Measurements from ENCODE around the gene PGAM1. TPM values are rescaled to one million over a fixed set of nuclear protein-coding genes. Genes with fewer than 3 reads are reported as not detected.
A peak's percentile ranks its signal among the peaks of the same experiment; 100 is the strongest.

Gene PGAM1
- total RNA-seq, 4 donors from 2014 or later = 310 to 700 (median 514) TPM

GRCh38 chr10:97462309-97462708, 36.3 kb downstream of the PGAM1 start:
- intact Hi-C loops (cut with DNase I) = loop anchor here (10.0 kb wide), 1 partner anchor 92 kb away; no protein-coding TSS in a partner anchor
- H3K9me3 ChIP-seq = no peaks in the 10 kb centered on the region
- H3K27ac ChIP-seq = no peak overlapping the region
- TF ChIP-seq POLR2A (IDR thresholded peaks at IDR 0.05) (no peak), CTCF (IDR thresholded peaks at IDR 0.05) (no peak)
- no peak overlapping the region for H3K4me3 ChIP-seq
- peaks cover 62 to 100% (median 75%) of the 10 kb centered on the region in 3 donors for H3K36me3 ChIP-seq
- 76 to 81% methylated on average over 2 of the region's 2 CpGs for WGBS, 2 donors
- H3K4me1 ChIP-seq = peaks cover 0 to 23% (median 0%) of the 10 kb centered on the region in 3 donors
- H3K27me3 ChIP-seq = no peaks in the 10 kb centered on the region
- no peak for DNase-seq

GRCh38 chr10:97463363-97464132, 37.6 kb downstream of the PGAM1 start:
- peak overlapping the region in 3 of 4 donors; percentile 39 to 56 (median 55) for H3K27ac ChIP-seq
- 13 to 60% methylated on average over 1 to 4 of the region's 4 CpGs for WGBS, 2 donors
- no peaks in the 10 kb centered on the region for H3K9me3 ChIP-seq
- DNase-seq = no peak
- H3K4me3 ChIP-seq = no peak overlapping the region
- intact Hi-C loops (cut with DNase I) = loop anchor here (10.0 kb wide), 1 partner anchor 91 kb away; no protein-coding TSS in a partner anchor
- no peak for TF ChIP-seq POLR2A (IDR thresholded peaks at IDR 0.05)
- TF ChIP-seq CTCF (IDR thresholded peaks at IDR 0.05) = peak; percentile 69 to 92 (median 88)
- H3K4me1 ChIP-seq = peaks cover 0 to 35% (median 5%) of the 10 kb centered on the region in 3 donors
- no peaks in the 10 kb centered on the region for H3K27me3 ChIP-seq
- H3K36me3 ChIP-seq = peaks cover 59 to 100% (median 66%) of the 10 kb centered on the region in 3 donors

GRCh38 chr10:97464226-97464625, 38.2 kb downstream of the PGAM1 start:
- H3K4me3 ChIP-seq = no peak overlapping the region
- H3K36me3 ChIP-seq = peaks cover 57 to 100% (median 65%) of the 10 kb centered on the region in 3 donors
- 33 to 60% methylated on average over 1 of the region's 1 CpG for WGBS, 2 donors
- no peaks in the 10 kb centered on the region for H3K9me3 ChIP-seq
- H3K27me3 ChIP-seq = no peaks in the 10 kb centered on the region
- intact Hi-C loops (cut with DNase I) = loop anchor here (10.0 kb wide), 1 partner anchor 91 kb away; no protein-coding TSS in a partner anchor
- H3K27ac ChIP-seq = peak overlapping the region in 3 of 4 donors; percentile 39 to 56 (median 55)
- DNase-seq = no peak
- TF ChIP-seq POLR2A (IDR thresholded peaks at IDR 0.05) = no peak
- no peak for TF ChIP-seq CTCF (IDR thresholded peaks at IDR 0.05)
- H3K4me1 ChIP-seq = peaks cover 0 to 40% (median 5%) of the 10 kb centered on the region in 3 donors

- Histone ChIP-seq H3K4me3 (no peak overlapping the region), H3K27ac (no peak overlapping the region), H3K36me3 (peaks cover 52 to 100% (median 59%) of the 10 kb centered on the region in 3 donors), H3K27me3 (no peaks in the 10 kb centered on the region), H3K4me1 (peaks cover 0 to 40% (median 5%) of the 10 kb centered on the region in 3 donors), H3K9me3 (no peaks in the 10 kb centered on the region)
- intact Hi-C loops (cut with DNase I) = loop anchor here (10.0 kb wide), 1 partner anchor 89 kb away; no protein-coding TSS in a partner anchor
- DNase-seq = no peak
- TF ChIP-seq POLR2A (IDR thresholded peaks at IDR 0.05) (no peak), CTCF (IDR thresholded peaks at IDR 0.05) (no peak)
- 92 to 100% methylated on average over 3 to 7 of the region's 7 CpGs for WGBS, 2 donors
Observed at GRCh38 chr10:97465982-97466381, 40.0 kb downstream of the PGAM1 start.

GRCh38 chr10:97466755-97467154, 40.8 kb downstream of the PGAM1 start:
- DNase-seq = no peak
- 67 to 73% methylated on average over 1 to 4 of the region's 4 CpGs for WGBS, 2 donors
- no peak overlapping the region for H3K4me3 ChIP-seq
- TF ChIP-seq POLR2A (IDR thresholded peaks at IDR 0.05) = no peak
- no peak for TF ChIP-seq CTCF (IDR thresholded peaks at IDR 0.05)
- H3K27me3 ChIP-seq = no peaks in the 10 kb centered on the region
- H3K9me3 ChIP-seq = no peaks in the 10 kb centered on the region
- peaks cover 44 to 100% (median 51%) of the 10 kb centered on the region in 3 donors for H3K36me3 ChIP-seq
- peaks cover 0 to 40% (median 5%) of the 10 kb centered on the region in 3 donors for H3K4me1 ChIP-seq
- intact Hi-C loops (cut with DNase I) = loop anchor here (10.0 kb wide), 1 partner anchor 88 kb away; no protein-coding TSS in a partner anchor
- no peak overlapping the region for H3K27ac ChIP-seq
